ENCODE results near the gene NR1D2.
"Not testable (repeated sequence)": the region's sequence is repeated elsewhere in the genome, so short reads cannot be mapped to it uniquely, and the experiment has no call there.

Gene NR1D2

DNA sequence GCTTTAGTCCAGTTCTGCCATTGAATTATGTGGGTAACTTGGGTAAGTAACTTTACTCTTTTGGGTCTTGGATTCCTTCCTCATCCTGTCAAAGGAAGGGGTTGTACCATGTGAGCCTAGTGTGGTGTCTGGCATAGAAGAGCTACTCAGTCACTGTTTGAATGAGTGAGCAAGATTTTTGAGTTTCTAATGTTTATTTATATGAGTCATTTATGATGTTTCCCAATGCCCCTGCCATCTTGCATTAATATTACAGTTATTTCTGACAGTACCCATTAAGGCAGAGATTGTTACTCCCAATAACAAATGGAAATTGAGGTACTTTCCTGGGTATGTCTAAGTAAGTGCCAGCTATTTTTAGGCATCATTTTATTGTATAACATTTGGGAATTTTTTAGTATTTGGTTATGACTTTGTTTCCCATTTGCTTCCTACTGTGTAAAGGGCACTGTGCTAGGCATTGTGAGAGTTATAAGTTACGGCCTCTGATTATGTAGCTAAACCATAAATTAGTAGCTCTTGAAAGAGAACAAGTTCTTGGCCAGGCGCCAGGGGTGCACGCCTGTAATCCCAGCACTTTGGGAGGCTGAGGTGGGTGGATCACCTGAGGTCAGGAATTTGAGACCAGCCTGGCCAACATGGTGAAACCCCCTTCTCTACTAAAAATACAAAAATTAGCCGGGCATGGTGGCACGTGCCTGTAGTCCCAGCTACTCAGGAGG is 23.5 kb downstream of the NR1D2 start:
- DNase-seq: no peak

DNA sequence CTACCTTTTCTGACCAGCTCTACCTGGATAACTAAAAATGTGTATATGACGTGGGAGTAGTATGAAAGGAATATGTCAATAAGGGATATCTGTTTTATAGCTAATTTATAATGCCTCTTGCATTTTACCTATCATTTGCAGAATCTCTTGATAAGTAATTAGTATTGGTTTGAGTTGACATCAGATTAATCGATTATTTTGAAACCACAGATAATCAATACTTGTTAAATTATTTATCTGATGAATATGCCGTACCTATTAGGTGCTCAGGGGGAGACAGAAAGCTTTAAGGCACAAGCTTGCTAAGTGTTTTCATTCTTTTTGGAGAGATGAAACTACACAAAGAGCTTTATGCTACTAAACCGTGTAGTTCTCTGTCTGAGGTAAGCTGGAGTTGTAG is 24.3 kb downstream of the NR1D2 start:
- DNase-seq: no peak

DNA sequence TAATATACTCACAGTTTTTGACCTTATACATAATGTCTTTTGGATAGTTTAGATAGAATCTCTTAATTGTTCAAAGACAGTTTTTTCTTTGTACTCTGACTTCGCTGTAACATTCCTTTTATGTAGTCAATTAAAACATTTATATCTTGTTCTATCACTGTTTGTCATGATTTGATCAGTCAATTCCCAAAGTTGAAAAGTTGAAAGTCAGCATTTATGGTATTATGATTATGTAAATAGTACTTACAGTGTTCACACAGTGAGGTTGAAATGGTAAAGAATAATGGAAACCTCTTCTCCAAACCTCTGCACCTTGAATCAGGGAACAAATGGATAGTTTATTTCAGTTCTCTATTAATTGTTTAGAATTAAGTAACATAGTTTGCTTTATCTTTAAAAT is 26.6 kb downstream of the NR1D2 start:
- no peak for DNase-seq

DNA sequence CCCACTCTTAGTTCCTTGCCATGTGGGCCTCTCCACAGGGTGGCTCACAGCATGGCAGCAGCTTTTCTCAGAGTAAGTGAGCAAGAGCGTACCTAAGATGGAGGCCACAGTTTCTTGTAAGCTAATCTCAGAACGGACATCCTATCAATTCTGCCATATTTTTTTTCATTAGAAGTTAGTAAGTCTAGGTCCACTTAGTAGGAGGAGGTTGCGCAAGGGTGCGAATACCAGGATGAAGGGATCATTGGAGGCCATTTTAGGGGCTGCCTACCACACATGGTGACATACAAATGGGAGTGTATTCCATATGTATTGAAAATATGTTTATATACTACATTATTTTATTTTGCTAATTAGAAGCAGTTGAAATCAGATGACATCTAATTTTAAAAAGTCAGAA is 31.5 kb downstream of the NR1D2 start:
- no peak for DNase-seq

DNA sequence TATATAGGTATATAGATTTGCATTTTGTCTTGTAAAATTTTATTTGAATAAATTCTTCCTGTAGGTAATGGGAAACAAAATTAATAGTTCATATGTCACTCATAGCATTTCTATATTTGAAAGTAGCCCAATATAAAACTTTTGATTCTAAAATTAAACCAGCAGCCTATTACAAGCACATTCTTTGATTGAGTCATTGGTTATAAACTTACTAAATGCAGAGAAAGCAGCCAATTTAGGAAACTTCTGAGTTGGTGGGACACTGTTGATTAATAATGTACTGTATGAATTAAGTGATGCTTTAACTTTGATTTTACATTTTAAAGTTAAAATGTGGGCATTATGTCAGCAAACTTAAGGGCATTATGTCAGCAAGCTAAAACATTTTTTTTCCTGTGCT is 34.5 kb downstream of the NR1D2 start:
- DNase-seq: no peak

DNA sequence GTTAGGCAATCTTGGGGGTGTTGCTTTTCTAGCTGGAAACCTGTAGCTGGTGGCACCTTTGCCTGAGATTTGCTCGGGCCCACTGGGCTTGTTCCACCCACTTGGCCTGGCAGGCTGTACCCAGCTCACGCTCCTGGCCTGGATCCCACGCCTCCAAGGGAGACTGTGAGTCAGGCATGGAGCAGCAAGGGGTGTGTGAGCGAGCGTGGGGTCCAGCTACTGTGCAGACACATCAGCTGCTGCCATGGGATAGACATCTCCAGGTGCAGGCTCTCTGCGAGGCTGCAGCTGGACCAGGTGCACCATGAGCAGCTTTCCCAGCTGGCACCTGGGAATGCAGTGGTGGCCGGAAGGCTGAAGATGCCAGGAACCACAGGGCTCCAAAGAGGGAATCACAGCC is 36.0 kb downstream of the NR1D2 start:
- DNase-seq: no peak

DNA sequence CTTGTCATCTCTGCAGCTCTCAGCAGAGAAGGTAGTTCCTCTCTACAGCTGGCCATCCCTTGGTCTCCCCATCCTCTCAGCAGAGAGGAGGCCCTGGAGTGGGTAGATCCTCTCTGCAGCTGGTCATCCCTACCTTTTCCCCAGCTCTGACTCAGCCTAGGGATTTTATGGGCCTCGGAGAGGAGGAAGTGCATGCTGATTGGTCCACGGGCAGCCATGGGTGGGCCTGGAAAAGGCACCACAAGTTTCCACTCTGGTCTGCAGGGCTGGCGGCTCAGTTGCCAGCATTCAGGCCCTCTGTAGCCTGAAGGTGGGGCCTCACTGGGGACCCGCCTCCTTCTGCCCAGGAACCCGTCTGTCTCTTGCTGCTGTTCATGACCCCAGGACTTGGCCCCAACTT is 36.9 kb downstream of the NR1D2 start:
- DNase-seq: no peak

DNA sequence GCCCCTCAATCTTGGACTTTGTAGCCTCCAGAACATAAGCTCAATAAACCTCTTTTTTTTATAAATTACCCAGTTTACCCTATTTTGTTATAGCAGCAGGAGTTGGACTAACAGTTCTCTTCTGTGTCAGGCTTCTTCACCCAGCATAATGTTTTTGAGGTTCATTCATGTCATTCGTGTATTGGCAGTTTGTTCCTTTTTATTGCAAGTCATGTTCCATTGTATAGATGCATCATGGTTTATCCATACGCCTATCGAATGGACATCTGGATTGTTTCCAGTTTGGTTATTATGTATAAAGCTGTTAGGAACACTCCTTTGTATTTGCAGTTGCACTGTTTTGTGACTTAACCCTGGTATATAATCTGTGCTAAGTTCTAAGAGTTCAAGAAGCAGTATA is 39.8 kb downstream of the NR1D2 start:
- no peak for DNase-seq

DNA sequence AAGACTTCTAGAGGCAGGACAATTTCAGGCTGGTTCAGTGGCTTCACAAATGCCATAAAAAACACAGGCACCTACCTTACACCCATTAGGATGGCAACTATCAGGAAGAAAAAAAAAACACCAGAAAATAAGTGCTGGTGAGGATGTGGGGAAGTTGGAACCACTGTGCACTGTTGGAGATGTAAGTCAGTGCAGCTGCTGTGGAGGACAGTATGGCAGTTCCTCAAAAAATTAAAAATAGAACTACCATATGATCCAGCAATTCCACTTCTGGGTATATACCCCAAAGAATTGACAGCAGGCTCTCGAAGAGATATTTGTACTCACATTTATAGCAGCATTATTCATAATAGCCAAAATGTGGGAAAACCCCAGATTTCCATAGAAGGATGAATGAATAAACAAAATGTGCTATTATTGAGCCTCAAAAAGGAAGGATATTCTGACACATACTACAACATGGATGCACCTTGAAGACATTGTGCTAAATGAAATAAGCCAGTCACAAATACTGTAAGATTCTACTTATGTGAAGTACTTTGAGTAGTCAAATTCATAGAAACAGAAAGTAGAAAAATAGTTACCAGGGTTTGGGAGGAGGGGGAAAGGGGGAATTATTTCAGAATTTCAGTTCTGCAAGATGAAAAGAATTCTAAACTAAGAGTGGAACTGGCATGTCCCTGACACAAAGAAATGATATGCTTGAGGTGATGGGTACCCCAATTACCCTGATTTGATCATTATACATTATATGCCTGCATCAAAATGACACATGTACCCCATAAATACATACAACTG is 40.9 kb downstream of the NR1D2 start:
- DNase-seq: no peak

DNA sequence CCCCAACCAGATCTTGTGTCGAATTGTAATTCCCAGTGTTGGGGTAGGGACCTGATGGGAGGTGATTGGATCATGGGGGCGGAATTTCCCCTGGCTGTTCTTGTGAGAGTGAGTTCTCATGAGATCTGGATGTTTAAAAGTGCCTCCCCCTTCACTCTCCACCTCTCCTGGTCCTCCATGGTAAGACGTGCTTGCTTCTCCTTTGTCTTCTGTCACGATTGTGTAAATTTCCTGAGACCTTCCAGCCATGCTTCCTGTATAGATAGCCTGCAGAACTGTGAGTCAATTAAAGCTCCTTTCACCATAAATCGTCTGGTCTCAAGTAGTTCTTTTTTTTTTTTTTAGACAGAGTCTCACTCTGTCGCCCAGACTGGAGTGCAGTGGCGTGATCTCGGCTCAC is 42.3 kb downstream of the NR1D2 start:
- DNase-seq: no peak

DNA sequence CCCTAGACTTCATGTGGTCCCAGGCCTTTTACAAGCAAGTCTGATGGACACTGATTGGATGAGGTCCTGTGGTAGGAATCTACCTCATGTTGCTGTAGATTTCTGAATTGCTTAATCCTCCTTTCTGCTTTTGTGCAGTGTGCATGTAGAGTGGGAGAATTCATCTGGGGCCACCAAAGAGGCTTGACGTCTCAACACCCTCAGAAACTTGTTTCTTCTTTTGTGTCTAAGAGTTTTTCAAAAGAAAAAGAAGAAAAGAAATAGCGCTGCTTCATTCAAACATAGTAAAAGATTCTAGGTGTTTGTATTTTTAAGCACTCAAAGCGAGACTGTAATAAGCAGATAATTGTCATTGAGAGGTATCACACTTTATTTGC is 46.2 kb downstream of the NR1D2 start:
- DNase-seq: no peak

DNA sequence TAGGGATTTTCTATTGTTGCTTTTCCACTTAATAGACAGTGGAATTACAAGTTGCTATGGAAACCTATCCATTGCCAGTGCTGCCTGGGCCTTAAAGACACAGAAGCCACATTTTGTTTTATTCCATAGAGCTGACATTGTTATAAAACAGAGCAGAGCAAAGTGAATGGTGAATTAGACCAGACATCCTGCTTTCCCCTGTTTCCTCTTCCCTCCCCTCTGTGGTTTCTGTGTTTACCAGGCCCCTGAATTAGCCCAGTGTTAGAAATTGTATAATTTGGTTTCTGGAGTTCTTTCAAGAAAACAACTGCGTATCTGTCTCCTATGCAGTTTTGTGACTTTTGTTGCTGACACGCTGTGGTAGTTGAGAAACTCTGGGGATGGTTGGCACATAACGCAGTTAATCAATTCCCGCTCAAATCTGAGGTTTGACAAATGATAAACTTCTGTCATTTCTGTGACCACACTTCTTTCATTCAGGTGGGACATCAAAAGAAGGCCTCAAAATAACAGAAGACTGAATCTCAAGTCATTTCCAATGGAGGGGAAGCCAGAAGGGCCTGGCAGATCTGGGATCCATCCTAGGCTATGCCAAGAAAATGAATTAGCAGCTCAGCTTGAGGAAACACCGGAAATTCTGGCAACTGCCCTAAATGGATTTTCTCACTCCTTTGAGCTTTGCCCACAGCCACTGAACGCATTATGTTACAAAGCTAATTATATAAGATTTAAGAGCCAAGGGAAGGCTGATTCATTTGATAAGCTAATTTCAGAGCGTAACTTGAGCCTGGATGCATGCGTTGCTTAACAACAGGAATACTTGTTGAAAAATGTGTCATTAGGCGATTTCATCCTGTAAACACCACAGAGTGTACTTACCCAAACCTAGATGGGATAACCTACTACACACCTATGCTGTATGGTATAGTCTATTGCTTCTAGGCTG is 46.9 kb downstream of the NR1D2 start:
- DNase-seq: no peak

DNA sequence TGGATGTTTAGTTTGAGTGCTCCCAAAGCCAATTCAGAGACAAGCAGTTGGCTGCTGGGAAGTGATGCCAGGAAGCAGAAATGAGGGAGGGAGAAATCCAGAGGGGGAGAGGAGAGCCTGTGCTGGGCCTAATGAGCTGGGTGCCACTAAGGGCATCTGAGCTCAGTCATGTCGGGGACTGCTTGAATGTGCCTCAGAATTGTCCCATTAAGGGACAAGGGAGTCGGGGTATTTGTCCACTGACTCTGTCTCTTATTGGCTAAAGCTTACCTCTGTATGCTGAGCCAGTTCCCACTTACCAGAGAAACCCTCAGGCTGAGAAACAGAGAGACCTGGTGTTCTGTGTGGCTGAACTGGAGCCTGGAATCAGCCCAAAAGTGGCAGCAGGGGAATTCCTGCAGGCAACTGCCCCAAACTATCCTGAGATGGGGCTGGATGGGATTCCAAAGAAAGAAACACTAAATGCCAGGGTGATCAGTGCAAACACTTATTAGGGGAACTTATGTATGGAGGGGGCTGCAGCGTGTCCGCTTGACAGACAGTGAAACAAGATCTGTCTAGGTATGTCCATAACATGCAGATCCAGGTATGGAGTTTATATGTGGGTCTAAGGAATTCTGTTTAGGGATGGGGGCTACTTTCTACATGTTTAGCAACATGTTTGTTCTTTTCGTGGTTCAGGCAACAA is 48.6 kb downstream of the NR1D2 start:
- no peak for DNase-seq

DNA sequence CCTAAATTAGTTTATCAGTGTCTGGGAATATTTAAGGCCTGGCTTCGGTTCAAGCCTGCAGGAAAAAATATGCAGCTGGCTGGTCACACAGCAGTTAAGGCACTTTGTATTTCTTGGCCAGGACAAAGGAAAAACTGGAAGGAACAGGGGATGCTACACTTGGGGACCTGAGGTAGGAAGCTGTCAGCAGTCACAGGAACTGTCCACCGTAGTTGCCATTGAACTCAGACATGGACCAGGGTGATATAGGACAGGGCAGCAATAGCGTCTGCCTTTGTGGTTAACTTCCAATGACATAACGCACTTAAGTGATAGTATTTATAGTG is 49.1 kb downstream of the NR1D2 start:
- DNase-seq: no peak

DNA sequence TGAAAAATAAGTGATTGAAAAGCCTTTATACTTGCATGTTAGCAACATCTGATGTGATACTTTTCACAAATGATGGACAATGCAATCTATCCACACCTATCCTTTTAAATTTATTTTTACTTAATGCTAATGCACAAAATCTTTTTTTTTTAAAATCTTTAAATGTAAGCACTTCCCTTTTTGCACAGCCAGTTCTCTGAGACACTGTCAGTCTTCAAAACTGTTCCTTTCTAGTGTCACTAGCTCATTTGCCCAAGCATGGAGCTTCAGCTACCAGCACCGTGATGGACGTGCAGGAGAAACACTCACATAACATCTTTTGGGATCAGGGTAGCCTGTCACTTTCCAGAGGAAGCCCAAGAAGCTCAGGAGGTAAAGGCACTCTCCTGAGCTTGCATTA is 50.1 kb downstream of the NR1D2 start:
- no peak for DNase-seq

DNA sequence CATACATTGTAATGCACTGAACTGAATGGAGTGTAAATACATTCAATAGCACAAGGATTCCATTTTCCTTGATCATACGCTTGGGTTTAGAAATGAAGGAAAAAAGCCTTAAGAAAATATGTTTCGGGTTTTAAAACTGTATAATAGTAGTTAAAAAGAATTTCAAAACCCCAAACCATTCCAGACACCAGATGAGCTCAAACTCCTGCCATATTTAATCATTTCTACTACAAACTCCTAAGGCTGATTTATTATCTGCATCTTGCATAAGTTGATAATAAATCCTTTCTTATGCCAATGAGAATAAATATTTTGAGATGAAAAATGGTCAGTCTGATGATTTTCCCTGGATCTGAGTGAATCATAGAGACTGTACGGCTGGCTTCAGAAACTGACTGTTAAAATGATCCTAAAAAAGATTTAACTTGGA is 51.0 kb downstream of the NR1D2 start:
- DNase-seq: no peak

DNA sequence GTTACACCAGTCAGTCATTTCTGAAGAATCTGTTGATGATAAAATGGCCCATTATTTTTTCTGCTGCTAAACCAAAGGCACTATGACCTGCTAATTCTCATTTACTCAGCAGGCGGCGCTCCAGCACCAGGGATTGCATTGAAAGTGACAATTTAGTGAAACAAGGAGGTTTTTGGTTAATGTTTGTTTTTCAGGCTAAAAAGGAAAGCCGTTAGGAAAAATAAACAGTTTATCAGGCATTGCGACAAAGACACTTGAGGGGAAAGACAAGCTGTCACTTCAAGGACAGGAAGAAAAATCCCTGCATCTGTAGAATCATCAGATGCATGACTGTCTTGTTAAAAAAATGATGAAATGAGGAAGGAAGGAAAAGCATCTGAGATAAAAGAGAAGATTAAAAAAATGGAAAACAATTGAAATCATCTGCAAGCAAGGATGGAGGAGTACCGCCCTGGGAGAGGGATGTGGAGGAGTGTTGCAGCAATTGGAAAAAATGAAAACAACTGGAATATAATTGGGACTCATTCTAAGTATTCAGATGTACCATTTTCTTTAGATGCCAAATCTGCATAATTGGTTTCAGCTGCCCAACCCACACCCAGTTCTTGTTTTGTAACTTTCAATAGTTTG is 54.0 kb downstream of the NR1D2 start:
- peak in 1 of 2 experiments; percentile 51 for DNase-seq

DNA sequence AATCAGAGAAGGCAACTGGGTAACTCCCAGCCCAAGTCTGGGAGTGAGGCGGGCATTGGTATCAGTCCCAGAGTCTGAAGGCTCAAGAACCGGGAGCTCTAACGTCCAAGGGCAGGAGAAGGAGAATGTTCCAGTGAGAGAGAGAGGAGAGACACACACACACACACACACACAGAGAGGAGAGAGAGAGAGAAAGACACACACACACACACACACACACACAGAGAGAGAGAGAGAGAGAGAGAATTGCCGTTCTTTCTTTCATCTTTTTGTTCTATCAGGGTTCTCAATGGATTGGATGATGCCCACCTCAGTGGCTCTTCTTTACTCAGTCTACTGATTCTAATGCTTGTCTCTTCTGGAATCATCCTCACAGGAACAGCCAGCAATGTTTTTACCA is 57.0 kb downstream of the NR1D2 start:
- no peak for DNase-seq

DNA sequence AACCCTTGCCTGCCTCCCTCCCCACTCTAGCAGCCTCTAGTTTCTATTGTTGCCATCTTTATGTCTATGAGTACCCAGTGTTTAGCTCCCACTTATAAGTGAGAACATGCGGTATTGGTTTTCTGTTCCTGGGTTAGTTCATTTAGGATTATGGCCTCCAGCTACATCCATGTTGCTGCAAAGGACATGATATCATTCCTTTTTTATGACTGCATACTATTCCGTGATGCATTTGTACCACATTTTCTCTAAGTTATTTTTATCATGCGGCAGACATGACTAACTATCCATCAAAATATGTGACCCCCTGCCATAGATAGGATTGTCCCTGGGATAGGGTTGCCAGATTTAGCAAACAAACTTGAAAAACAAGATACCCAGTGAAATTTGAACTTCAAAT is 58.4 kb downstream of the NR1D2 start:
- DNase-seq: no peak

DNA sequence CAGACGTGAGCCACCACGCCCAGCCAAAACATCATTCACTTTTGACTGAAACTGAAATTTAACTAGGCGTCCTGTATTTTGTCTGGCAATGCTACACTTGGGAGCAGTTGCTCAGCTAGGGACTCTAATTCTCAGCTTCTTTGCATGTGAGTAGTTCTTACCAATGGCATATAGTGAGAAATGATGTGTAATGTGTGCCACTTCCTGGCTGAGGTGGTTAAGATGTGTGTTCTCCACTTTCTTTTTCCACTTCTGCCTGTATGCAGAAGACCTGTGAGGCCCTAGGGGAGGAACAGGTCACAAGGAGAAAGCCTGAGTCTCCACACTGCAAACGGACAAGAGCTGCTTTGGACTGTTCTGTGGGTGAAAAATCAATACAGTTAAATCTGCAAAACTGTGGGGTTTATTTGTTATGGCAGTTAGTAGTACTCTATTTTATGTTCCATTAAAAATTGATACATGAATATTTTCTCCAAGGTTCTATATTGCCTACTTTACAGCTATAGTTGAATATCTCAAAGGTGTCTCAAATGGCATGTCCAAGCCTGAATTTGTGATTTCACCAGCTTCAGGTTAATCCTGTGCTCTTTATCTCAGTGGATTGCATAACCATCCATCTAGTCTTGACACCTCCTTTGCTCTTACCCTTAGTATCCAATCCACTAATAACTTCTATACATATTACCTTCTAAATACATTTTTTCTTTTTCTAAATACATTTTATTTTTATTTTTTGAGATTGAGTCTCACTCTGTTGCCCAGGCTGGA is 59.3 kb downstream of the NR1D2 start:
- DNase-seq: no peak

DNA sequence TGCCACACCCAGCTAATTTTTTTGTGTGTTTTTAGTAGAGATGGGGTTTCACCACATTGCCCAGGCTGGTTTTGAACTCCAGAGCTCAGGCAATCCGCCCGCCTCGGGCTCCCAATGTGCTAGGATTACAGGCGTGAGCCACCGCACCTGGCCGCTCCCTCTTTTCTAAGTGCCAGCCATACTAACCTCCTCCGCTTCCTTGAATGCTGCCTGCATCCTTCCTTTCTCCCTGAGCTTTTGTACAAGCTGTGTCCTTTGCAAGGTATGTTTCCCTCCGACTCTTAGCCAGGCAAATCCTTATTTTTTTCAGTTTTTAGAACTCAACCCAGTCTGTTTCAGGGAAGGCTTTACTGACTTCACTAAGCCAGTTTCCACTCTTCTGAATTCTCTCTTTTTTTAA is 60.6 kb downstream of the NR1D2 start:
- no peak for DNase-seq

DNA sequence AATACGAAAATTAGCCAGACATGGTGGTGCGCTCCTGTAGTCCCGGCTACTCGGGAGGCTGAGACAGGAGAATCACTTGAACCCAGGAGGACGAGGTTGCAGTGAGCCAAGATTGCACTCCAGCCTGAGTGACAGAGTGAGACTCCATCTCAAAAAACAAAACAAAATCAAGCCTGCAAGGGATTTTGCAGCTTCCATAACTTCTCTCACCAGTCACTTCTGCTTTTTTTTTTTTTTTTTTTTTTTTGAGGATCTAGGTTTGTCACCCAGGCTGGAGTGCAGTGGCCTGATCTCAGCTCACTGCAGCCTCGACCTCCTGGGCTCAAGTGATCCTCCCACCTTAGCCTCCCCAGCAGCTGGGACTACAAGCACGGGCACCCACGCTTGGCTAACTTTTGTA is 65.7 kb downstream of the NR1D2 start:
- not testable (repeated sequence) for DNase-seq

All from SW 1271 (cell line).